Activated CD4-positive, alpha-beta T cell treated with anti-CD3 and anti-CD28 coated beads, Interleukin-2, amount 50 U/mL, for 48 hours (primary cell): ENCODE results near the gene APOL6.
A peak's percentile ranks its signal among the peaks of the same experiment; 100 is the strongest.

ENCODE experiments used
- DNase-seq, 2 experiments: peaks; one replicate each; pipeline ENCODE4 v3.0.0-alpha.2; 2020

Gene APOL6

DNA sequence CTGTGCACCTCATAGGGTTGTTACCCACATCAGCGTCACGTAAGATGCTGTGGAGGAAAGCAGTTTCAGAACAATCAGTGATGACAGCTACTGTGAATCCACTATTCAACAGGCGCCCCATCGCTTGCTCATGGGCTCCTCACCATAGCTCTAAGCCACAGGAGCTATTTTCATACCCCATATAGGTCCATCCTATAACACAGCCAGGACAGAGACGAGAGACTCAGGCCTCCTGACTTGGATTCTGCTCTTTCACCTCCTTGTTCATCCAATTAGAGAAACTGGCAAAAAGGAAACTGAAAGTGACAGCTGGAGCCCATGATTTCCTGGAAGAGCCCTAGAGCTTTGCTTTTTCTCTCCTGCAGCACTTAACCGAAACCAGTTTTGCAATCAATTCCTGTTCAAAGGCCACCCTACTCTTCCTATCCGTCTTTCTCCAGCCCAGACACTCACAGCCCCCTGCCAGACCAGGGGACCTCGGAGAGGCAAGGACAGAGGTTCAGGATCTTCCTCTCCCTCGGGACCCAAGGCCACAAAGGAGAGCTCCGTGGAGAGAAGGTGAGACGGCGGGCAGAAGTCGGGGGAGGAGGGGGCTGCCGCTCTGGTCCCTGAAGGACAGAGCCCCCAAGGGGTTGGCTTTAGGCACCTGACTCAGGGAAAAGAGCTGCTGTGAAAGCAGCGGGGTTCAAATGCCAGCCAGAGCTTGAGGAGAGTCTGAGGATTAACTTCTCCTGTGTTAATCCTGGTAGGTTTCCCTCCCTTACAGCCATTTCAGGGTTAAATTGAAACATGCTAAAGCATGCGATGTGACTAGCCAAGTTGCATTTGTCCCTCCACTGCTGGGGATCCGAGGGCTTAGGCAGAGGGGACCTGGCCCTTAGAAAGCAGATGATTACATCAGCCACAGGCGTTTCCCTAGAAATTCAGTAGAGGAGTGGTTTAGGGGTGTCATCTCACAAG, at the start of gene APOL6:
Gene APOL6 (plus strand): TSS at position 381 of the 960 bp plus-strand sequence. CDS start 7,980 bp downstream, outside the sequence.
- DNase-seq, result peak; percentile 59 to 67

GRCh38 chr22:35599364-35599763, 48.9 kb upstream of the APOL6 start:
- DNase-seq, result no peak

- DNase-seq, result no peak
These were observed 47.8 kb upstream of the APOL6 start for GRCh38 chr22:35600476-35600875.

DNA sequence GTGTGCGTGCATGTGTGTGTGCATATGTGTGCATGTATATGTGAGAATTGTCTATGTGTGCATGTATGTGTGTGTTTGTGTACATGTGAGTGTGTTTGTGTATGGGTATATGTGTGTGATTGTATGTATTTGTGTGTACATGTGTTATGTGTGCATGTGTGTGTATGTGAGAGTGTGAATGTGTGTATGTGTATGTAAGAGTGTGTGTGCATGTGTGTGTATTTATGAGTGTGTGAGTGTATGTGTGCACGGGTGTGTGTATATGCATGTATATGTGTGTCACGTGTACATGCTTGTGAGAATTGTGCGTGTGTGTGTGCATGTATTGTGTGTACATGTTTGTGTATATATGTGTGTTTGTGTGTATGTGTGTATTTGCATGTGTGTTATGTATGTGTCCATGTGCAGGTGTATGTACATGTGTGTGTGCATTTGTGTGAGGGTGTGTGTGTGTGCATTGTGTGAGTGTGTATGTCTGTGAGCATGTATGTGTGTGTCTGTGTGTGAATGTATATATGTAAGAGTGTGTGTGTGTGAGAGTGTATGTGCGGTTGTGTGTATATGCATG, 47.1 kb upstream of the APOL6 start:
- no peak for DNase-seq

DNA sequence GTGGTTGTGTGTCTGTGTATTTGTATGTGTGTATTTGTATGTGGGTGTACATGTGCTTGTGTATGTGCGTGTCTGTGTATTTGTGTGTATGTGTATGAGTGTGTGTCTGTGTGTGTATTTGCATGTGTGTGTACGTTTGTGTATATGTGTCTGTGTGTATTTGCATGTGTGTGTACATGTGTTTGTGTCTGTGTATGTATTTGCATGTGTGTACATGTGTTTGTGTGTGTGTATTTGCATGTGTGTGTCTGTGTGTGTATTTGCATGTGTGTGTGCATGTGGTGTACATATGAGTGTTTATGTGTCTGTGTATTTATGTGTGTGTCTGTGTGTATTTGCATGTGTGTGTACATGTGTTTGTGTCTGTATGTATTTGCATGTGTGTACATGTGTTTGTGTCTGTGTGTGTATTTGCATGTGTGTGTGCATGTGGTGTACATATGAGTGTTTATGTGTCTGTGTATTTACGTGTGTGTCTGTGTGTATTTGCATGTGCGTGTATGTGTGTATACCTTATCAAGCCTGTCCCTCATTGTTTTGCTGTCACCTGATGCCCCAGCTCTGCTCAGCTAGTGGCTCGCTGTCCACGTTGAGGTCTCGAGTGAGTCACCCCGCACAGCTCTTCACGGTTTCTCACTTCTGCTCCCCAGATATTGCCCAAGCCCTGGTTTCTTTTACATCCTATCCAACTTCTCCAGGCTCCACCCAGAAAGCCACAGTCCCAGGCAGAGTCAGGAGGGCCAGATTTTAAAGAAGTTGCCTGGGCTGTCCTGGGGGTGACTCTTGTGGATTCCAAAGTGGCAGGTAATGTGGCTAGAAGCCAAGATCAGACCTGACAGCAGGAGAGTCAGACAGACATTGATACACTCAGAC, 46.3 kb upstream of the APOL6 start:
- no peak for DNase-seq

DNA sequence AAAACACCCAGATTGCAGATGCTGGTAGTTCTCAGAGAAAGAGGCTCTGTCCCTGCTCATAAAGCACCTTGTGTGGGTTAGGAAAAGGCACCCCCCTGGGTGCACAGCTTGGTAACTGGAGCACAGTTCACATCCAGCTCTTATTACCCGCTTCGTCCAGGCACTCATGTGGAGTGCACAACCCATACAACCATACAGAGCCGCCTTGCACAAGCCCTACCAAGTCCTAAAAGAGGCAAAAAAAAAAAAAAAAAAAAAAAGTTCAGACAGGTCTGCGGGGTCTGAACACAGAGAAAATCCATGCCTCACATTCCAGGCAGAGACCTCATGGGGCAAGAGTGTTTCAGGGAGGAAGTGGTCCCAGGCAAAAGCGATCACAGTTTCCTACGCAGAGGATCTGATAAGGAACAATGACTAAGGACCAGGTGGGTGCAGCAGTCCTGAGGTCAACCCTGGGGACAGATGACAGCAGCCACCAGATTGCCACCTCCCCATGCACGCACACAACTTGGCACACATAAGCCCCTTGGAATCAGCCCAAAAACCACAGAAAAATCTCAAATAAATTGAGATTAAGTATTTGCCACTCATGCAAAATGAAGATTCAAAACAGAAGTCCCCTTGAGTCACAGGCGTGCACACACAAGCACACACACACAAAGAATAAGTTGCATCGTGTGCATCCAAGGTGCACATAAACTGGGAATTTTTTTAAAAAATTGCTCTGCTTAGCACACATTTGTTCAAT, 43.5 kb upstream of the APOL6 start:
- peak; percentile 29 to 45 for DNase-seq

GRCh38 chr22:35605369-35605680, 42.9 kb upstream of the APOL6 start:
- no peak for DNase-seq

DNA sequence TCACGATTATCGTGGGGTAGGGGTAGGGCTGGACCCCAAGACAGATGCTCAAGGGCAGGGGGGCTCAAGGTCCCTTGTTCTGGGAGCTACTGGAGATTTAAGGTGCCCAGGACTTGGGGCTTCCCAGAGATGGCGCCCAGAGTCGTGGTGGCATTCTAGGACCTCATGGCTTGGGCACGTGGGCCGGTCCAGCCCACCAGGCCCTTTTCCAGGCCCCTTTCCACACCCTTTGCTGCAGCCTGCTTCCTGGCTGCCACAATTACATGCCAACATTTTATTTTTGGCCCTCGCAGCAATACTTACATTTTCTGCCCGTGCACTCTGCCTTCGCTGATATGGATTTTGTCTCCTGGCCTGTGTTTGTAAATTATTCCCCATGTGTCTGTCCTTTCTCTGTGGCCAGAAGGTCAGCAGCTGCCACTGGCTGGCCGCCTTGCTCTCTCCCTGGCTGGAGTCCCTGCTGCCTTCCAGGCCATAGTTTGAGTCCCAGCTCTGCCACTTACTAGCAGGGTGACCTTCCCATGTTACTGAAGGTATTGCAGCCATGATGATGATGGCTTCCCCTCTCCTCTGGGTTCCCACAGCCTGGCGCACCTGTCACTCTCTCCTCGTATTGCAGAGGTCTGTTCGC, 42.3 kb upstream of the APOL6 start:
- DNase-seq, result no peak

GRCh38 chr22:35606916-35607315, 41.3 kb upstream of the APOL6 start:
- DNase-seq, result no peak

DNA sequence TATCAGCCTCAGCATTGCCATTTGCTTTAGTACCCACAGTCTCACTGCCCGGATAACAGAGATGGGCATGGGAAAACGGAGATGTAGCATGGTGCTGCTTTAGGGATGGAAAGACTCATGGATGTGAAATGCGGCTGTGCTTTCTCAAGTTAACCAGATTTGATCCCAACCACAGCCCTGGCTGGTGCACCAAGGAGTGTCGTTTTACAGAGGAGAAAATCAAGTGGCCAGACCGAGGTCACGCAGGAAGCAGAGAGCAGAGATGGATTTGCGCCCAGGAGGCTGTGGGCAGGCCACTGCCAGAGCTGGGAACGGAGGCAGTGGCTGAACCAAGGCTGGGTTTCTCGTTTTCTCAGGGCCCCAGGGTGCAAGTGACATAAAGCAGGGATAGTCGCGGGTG, 40.2 kb upstream of the APOL6 start:
- no peak for DNase-seq

GRCh38 chr22:35609261-35609660, 39.0 kb upstream of the APOL6 start:
- DNase-seq, result no peak

GRCh38 chr22:35609761-35610160, 38.5 kb upstream of the APOL6 start:
- no peak for DNase-seq

- no peak for DNase-seq
These were observed 37.5 kb upstream of the APOL6 start for GRCh38 chr22:35610741-35611140.

DNA sequence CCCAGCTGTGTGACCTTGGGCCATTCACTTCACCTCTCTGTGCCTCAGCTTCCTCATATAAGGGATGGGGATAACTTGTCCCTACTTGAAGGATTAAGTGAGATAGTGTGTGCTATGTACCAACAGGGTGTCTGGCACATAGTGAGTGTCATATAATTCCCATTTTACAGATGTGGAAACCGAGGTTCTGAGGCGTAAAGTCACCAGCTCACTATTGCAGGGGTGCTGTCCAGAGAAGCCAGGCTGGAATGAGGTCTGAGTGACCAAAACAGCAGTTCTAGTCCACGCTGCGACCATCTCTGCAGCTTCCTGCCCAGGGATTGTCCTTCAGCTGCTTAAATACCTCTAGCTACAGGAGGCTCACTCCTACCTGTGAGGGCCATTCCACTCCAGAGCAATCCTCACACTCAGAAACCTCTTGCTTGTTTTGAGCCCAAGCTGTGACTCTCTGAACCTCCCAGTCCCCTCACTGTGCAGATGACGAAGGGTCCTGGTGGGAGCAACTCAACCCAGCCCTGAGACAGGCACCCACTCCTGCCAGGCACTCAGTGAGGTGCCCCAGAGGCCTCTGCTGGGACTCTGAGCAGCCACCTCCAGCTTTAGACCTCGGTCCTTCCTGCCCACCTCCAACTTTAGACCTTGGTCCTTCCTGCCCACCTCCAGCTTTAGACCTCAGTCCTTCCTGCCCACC, 36.9 kb upstream of the APOL6 start:
- no peak for DNase-seq

- DNase-seq, result peak in 1 of 2 experiments; percentile 18
These were observed 36.2 kb upstream of the APOL6 start for GRCh38 chr22:35611891-35612576.

- no peak for DNase-seq
These were observed 35.3 kb upstream of the APOL6 start for GRCh38 chr22:35612903-35613302.

DNA sequence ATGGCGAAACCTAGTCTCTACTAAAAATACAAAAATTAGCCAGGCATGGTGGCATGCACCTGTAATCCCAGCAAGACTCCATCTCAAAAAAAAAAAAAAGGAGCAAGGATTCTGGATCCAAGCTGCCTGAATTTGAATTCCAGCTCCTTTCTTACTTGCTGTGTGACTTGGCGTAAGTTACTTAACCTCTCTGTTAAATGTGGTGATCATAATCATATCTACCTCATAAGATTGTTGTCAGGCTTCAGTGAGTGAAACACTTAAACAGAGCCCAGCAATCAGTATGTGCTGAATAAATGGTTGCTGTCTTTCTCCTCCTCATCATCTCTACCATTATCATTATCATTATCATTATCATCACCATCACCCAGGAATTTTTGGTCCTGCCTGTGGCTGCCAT, 33.8 kb upstream of the APOL6 start:
- no peak for DNase-seq

DNA sequence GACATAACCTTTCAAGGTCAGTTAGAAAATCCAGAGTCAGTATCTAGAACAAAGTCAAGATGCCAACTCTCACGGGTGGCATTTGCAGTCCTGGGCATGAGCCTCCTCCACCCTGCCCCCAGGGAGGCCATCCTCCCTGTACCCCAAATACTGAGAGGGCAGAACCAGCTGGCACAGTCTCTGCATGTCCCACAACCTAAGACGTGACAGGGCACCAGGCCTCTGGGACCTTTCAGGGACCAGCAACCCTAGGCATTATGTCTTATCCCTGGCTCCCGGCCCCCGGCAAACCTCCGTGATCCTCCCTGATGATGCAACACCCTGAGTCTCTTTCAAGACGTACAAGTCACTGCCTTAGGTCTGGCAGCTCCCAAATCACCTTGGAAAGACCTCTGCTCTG, 33.1 kb upstream of the APOL6 start:
- no peak for DNase-seq

DNA sequence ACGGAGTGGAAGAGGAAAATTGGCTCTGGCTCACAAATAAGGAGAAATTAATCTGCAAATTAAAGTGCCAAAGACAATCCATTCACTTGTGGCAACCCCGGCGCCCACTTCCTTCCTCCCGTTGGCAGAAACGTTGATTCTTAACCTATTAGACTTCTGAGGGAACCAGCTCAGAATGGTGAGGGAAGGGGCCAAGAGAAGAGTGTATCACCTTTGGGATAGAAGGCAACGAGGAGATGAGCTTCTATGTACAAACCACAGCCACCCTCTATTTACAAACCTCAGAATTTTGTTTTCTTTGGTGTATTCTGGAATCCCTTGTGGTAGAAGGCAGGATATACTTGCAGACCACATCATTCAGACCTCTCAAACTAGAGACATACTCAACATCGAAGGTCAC, 32.2 kb upstream of the APOL6 start:
- DNase-seq, result no peak

GRCh38 chr22:35617137-35617755, 31.0 kb upstream of the APOL6 start, which contains the start of gene MB:
MB (minus strand) TSS chr22:35617329; CDS start chr22:35617257, 72 bp downstream.
- no peak for DNase-seq
